GM06990 (cell line): ENCODE measurements around the gene DCDC2.
"Not testable (repeated sequence)": the region's sequence is repeated elsewhere in the genome, so short reads cannot be mapped to it uniquely, and the experiment has no call there.

Experiments used
- DNase-seq: peaks from one replicate; pipeline ENCODE4 v3.0.0-alpha.2; 2011; ENCODE audit not compliant: insufficient read length; ENCODE audit errors: extremely low read depth
- H3K27me3 ChIP-seq: replicated peaks from 2 replicates; pipeline ENCODE4 v1.6.0; 2011; ENCODE audit warnings: low read length; ENCODE audit not compliant: control insufficient read depth, insufficient read depth
- H3K36me3 ChIP-seq: 2 replicates; pipeline ENCODE4 v1.5.1; 2011; ENCODE audit warnings: low read length; ENCODE audit not compliant: control insufficient read depth, insufficient read depth
- H3K4me3 ChIP-seq: replicated peaks from 2 replicates; pipeline ENCODE4 v1.5.1; 2011; ENCODE audit warnings: low read depth, mild to moderate bottlenecking, control low read depth, low read length
- TF ChIP-seq, protein P1 (sequence below): IDR thresholded peaks from 2 replicates; pipeline ENCODE4 v1.5.1; 2011; ENCODE audit warnings: low read length, control low read depth, mild to moderate bottlenecking, inconsistent platforms; ENCODE audit not compliant: insufficient read depth, poor library complexity, severe bottlenecking

The DCDC2 gene

GRCh38 chr6:24391208-24391607, 33.3 kb upstream of the DCDC2 start:
- TF ChIP-seq, protein P1, sequence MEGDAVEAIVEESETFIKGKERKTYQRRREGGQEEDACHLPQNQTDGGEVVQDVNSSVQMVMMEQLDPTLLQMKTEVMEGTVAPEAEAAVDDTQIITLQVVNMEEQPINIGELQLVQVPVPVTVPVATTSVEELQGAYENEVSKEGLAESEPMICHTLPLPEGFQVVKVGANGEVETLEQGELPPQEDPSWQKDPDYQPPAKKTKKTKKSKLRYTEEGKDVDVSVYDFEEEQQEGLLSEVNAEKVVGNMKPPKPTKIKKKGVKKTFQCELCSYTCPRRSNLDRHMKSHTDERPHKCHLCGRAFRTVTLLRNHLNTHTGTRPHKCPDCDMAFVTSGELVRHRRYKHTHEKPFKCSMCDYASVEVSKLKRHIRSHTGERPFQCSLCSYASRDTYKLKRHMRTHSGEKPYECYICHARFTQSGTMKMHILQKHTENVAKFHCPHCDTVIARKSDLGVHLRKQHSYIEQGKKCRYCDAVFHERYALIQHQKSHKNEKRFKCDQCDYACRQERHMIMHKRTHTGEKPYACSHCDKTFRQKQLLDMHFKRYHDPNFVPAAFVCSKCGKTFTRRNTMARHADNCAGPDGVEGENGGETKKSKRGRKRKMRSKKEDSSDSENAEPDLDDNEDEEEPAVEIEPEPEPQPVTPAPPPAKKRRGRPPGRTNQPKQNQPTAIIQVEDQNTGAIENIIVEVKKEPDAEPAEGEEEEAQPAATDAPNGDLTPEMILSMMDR, result no peak
- Histone ChIP-seq H3K27me3 (no peaks in the 10 kb centered on the region), H3K4me3 (no peak overlapping the region), H3K36me3 (no peaks in the 10 kb centered on the region)
- DNase-seq, result no peak

DNA sequence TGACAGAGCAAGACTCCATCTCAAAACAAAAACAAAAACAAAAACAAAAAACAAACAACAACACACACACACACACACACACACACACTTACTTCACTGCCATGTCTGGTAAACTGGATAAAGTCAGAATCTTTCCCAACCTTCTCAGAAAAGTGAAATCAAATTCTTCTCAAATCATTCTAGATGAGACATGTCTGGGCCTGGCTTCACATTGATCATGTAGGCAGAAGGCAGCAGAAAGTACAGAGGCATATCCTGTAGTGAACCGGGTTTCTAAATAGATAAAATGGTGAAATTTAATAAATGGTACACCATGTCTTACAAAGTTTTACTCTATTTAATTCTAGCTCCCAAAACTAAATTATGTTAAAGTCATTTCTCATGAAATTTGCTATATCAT, 30.0 kb upstream of the DCDC2 start:
- DNase-seq, result no peak
- Histone ChIP-seq H3K27me3 (no peaks in the 10 kb centered on the region), H3K4me3 (no peak overlapping the region), H3K36me3 (no peaks in the 10 kb centered on the region)
- TF ChIP-seq, protein P1, result no peak

DNA sequence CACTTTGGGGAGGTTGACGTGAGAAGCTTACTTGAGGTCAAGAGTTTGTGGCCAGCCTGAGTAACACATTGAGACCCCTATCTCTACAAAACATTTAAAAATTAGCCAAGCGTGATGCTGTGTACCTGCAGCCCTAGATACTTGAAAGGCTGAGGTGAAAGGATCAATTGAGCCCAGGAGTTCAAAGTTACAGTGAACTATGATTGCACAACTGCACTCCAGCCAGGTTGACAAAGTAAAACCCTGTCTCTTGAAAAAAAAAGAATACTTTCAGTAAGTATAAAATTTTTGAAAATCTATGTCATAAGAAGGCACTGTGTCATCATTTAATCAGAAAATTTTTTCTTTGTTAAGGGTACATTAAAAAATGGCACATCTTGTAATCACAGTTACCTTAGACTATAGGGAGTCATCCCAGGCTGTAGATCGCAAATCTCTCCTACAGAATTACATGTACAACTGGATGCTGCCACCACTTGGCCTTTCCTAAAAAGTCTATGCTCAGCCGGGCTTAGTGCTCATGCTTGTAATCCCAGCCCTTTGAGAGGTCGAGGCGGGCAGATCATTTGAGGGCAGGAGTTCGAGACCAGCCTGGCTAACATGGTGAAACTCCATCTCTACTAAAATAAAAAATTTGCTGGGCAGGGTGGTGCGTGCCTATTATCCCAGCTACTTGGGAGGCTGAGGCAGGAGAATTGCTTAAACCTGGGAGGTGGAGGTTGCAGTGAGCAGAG, 27.8 kb upstream of the DCDC2 start:
- no peaks in the 10 kb centered on the region for H3K27me3 ChIP-seq
- DNase-seq, result no peak
- no peak overlapping the region for H3K4me3 ChIP-seq
- TF ChIP-seq, protein P1, result no peak
- no peaks in the 10 kb centered on the region for H3K36me3 ChIP-seq

DNA sequence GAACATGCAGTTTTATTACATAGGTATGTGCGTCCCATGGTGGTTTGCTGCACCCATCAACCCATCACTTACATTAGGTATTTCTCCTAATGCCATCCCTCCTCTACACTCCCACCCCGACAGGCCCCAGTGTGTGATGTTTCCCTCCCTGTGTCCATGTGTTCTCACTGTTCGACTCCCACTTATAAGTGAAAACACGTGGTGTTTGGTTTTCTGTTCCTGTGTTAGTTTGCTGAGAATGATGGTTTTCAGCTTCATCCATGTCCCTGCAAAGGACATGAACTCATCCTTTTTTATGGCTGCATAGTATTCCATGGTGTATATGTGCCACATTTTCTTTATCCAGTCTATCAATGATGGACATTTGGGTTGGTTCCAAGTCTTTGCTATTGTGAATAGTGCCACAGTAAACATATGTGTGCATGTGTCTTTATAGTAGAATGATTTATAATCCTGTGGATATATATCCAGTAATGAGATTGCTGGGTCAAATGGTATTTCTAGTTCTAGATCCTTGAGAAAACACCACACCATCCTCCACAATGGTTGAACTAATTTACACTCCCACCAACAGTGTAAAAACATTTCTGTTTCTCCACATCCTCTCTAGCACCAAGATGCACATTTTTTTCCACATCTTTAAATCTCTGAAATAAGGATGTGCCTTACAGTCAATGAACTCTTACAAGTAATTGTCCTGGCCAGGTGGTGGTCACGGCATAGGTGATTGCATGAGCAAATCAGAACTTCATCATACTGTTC, 26.7 kb upstream of the DCDC2 start:
- DNase-seq, H3K4me3 ChIP-seq, H3K27me3 ChIP-seq, H3K36me3 ChIP-seq: not testable (repeated sequence)

DNA sequence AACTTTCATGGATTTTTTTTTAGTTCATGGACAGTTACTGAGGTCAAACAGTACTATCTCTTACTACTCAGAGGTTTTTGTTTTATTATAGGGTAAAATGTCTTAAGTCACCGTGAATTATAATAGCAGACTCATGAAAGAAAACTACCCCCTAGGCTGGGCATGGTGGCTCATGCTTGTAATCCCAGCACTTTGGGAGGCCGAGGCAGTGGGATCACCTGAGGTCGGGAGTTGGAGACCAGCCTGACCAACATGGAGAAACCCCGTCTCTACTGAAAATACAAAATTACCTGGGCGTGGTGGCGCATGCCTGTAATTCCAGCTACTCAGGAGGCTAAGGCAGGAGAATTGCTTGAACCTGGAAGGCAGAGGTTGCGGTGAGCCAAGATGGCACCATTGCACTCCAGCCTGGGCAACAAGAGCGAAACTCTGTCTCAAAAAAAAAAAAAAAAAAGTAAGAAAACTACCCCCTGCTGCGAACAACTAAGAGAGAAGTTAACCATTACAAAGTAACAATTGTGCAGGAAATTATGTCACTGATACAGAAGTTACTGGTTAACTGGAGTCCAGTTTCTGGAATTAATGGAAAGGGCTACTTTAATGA, 25.1 kb upstream of the DCDC2 start:
- not testable (repeated sequence) for H3K36me3 ChIP-seq

DNA sequence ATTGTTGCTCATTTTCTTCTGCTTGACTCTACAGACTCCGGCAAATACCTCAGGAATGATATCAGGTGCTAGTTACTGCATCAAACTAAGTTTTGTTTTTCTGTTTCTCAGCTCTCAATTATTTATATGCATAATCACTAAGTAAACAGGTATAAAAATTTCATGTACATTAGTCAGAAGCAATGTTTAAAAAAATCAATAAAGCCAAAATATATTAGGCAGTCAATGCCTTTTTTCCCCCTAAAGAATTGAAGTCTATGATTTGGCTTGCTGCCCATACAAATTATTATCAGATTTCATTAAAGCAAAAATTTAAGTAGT, 24.3 kb upstream of the DCDC2 start:
- TF ChIP-seq, protein P1, result no peak
- no peaks in the 10 kb centered on the region for H3K27me3 ChIP-seq
- no peak overlapping the region for H3K4me3 ChIP-seq
- H3K36me3 ChIP-seq, result no peaks in the 10 kb centered on the region
- no peak for DNase-seq

More for the DNA sequence above, 25.1 kb upstream of the DCDC2 start:
- H3K27me3 ChIP-seq, H3K4me3 ChIP-seq, DNase-seq: not testable (repeated sequence)
